H9 (cell line): ENCODE data around the gene RDH11. TPM values are rescaled to one million over a fixed set of nuclear protein-coding genes. Genes with fewer than 3 reads are reported as not detected.

ENCODE experiments used
- DNase-seq: peaks from one replicate; pipeline ENCODE4 v3.0.0-alpha.2; 2017
- H2AFZ ChIP-seq: one replicate; pipeline ENCODE4 v1.6.1; 2013; ENCODE audit warnings: mild to moderate bottlenecking, low read length, control low read depth, moderate library complexity
- H2AK5ac ChIP-seq: 2 replicates; pipeline ENCODE4 v1.6.1; 2013; ENCODE audit warnings: low read length, control low read depth, mixed read lengths; ENCODE audit not compliant: insufficient read length
- H2BK120ac ChIP-seq: one replicate; pipeline ENCODE4 v1.6.1; 2013; ENCODE audit warnings: low read depth, mild to moderate bottlenecking, low read length, control low read depth, inconsistent platforms; ENCODE audit not compliant: poor library complexity, severe bottlenecking
- H2BK12ac ChIP-seq: 2 replicates; pipeline ENCODE4 v1.6.1; 2013; ENCODE audit warnings: low read length, control low read depth, mixed read lengths, low read depth; ENCODE audit not compliant: insufficient read length
- H2BK15ac ChIP-seq: 2 replicates; pipeline ENCODE4 v1.6.1; 2013; ENCODE audit warnings: low read depth, low read length, control low read depth
- H2BK20ac ChIP-seq: one replicate; pipeline ENCODE4 v1.6.1; 2013; ENCODE audit warnings: low read depth, mild to moderate bottlenecking, low read length, control low read depth, inconsistent platforms; ENCODE audit not compliant: poor library complexity, severe bottlenecking
- H2BK5ac ChIP-seq: 2 replicates; pipeline ENCODE4 v1.6.1; 2013; ENCODE audit warnings: low read length, control low read depth, mixed read lengths; ENCODE audit not compliant: insufficient read length
- H3K14ac ChIP-seq: 2 replicates; pipeline ENCODE4 v1.6.1; 2013; ENCODE audit warnings: low read length, control low read depth; ENCODE audit not compliant: insufficient read depth
- H3K18ac ChIP-seq: 2 replicates; pipeline ENCODE4 v1.6.1; 2013; ENCODE audit warnings: low read depth, mild to moderate bottlenecking, mixed read lengths, low read length, control low read depth; ENCODE audit not compliant: insufficient read length
- H3K23ac ChIP-seq: 2 replicates; pipeline ENCODE4 v1.6.1; 2013; ENCODE audit warnings: low read length, control low read depth, mixed read lengths, low read depth; ENCODE audit not compliant: insufficient read length
- H3K23me2 ChIP-seq: 2 replicates; pipeline ENCODE4 v1.6.1; 2013; ENCODE audit warnings: low read depth, mild to moderate bottlenecking, mixed read lengths, low read length, control low read depth; ENCODE audit not compliant: insufficient read length, poor library complexity, severe bottlenecking
- H3K27ac ChIP-seq: 2 replicates; pipeline ENCODE4 v1.5.1; 2013; ENCODE audit warnings: low read length, control low read depth, mixed read lengths, low read depth; ENCODE audit not compliant: insufficient read length
- H3K27me3 ChIP-seq: 2 replicates; pipeline ENCODE4 v1.6.1; 2013; ENCODE audit warnings: low read length, control low read depth, inconsistent platforms; ENCODE audit not compliant: insufficient read depth
- H3K4ac ChIP-seq: 2 replicates; pipeline ENCODE4 v1.6.1; 2013; ENCODE audit warnings: low read depth, mild to moderate bottlenecking, control low read depth, inconsistent platforms, low read length, moderate library complexity
- H3K4me1 ChIP-seq: 2 replicates; pipeline ENCODE4 v1.6.1; 2013; ENCODE audit warnings: low read length, control low read depth, inconsistent platforms; ENCODE audit not compliant: insufficient read depth
- H3K4me2 ChIP-seq: 2 replicates; pipeline ENCODE4 v1.6.1; 2013; ENCODE audit warnings: low read length, control low read depth, mixed read lengths; ENCODE audit not compliant: insufficient read length, insufficient read depth
- H3K56ac ChIP-seq: 2 replicates; pipeline ENCODE4 v1.6.1; 2013; ENCODE audit warnings: low read depth, mild to moderate bottlenecking, mixed read lengths, low read length, control low read depth; ENCODE audit not compliant: insufficient read length
- H3K79me1 ChIP-seq: 2 replicates; pipeline ENCODE4 v1.6.1; 2013; ENCODE audit warnings: low read depth, mild to moderate bottlenecking, moderate library complexity, low read length, control low read depth, inconsistent platforms; ENCODE audit not compliant: insufficient read depth, poor library complexity, severe bottlenecking
- H3K79me2 ChIP-seq: 2 replicates; pipeline ENCODE4 v1.6.1; 2013; ENCODE audit warnings: low read length, control low read depth, inconsistent platforms; ENCODE audit not compliant: insufficient read depth
- H3K9ac ChIP-seq: 2 replicates; pipeline ENCODE4 v1.6.1; 2013; ENCODE audit warnings: low read length, control low read depth, mixed read lengths; ENCODE audit not compliant: insufficient read length; ENCODE audit errors: extremely low read depth
- H3K9me3 ChIP-seq: one replicate; pipeline ENCODE4 v1.6.1; 2013; ENCODE audit warnings: low read depth, low read length, inconsistent platforms; ENCODE audit not compliant: control insufficient read depth
- H3T11ph ChIP-seq: one replicate; pipeline ENCODE4 v1.6.1; 2013; ENCODE audit warnings: mild to moderate bottlenecking, low read length, control low read depth, inconsistent platforms
- H4K20me1 ChIP-seq: one replicate; pipeline ENCODE4 v1.6.1; 2013; ENCODE audit not compliant: control insufficient read depth, insufficient read length, insufficient read depth
- H4K5ac ChIP-seq: 2 replicates; pipeline ENCODE4 v1.6.1; 2013; ENCODE audit warnings: low read depth, mild to moderate bottlenecking, mixed read lengths, low read length, control low read depth; ENCODE audit not compliant: insufficient read length
- H4K8ac ChIP-seq: replicated peaks from 2 replicates; pipeline ENCODE4 v1.6.1; 2013; ENCODE audit warnings: low read length, control low read depth, mixed read lengths, low read depth; ENCODE audit not compliant: insufficient read length
- H4K91ac ChIP-seq: 2 replicates; pipeline ENCODE4 v1.6.1; 2013; ENCODE audit warnings: low read depth, mild to moderate bottlenecking, moderate library complexity, mixed read lengths, low read length, control low read depth; ENCODE audit not compliant: insufficient read length
- H3K27ac Mint-ChIP-seq, 3 experiments: 2 replicates in 2 of 3; 3 replicates in 1 of 3; pipeline ENCODE4 v1.8.0; 2020 to 2021; ENCODE audit warnings: mixed read lengths in 3 of 3, mild to moderate bottlenecking in 1 of 3, moderate library complexity in 1 of 3
- H3K27me3 Mint-ChIP-seq: 2 replicates; pipeline ENCODE4 v1.8.0; 2021; ENCODE audit warnings: low read depth, mild to moderate bottlenecking, moderate library complexity, mixed read lengths
- H3K36me3 Mint-ChIP-seq, 3 experiments: 2 replicates in 2 of 3; 3 replicates in 1 of 3; pipeline ENCODE4 v1.8.0; 2020 to 2021; ENCODE audit warnings: low read depth in 3 of 3, mixed read lengths in 3 of 3; ENCODE audit not compliant: insufficient read depth in 1 of 3
- H3K4me1 Mint-ChIP-seq, 2 experiments: 2 replicates each; pipeline ENCODE4 v1.8.0; 2020; ENCODE audit warnings: mixed read lengths in 2 of 2
- H3K4me3 Mint-ChIP-seq, 2 experiments: 2 replicates in 1 of 2; 3 replicates in 1 of 2; pipeline ENCODE4 v1.8.0; 2020 to 2021; ENCODE audit warnings: mild to moderate bottlenecking in 2 of 2, mixed read lengths in 2 of 2, moderate library complexity in 1 of 2
- H3K9me3 Mint-ChIP-seq, 2 experiments: 2 replicates in 1 of 2; 3 replicates in 1 of 2; pipeline ENCODE4 v1.8.0; 2020; ENCODE audit warnings: mild to moderate bottlenecking in 2 of 2, mixed read lengths in 2 of 2, moderate library complexity in 1 of 2
- WGBS: extraction: QIAGEN DNeasy Blood & Tissue Kit; methylation state at CpG from one replicate; pipeline ENCODE4 v1.1.7; 2013; ENCODE audit warnings: missing lambda C conversion rate, low lambda C conversion rate, mixed read lengths; ENCODE audit not compliant: insufficient read length; ENCODE audit errors: extremely low coverage; 5-methylcytosine and 5-hydroxymethylcytosine counted together
- total RNA-seq: library from RNA; stranded (reverse); gene quantifications from 2 replicates; pipeline ENCODE4 v1.2.1, GENCODE V29; 2021
- TF ChIP-seq, protein P1 (sequence below): fragments of 200-600 bp; sonication (generic); conservative IDR thresholded peaks from 3 replicates; pipeline ENCODE4 v1.8.0; 2021; ENCODE audit warnings: antibody characterized with exemption, mild to moderate bottlenecking

RDH11 gene
- total RNA-seq, 1 experiment from 2014 or later: 83.4 TPM

DNA sequence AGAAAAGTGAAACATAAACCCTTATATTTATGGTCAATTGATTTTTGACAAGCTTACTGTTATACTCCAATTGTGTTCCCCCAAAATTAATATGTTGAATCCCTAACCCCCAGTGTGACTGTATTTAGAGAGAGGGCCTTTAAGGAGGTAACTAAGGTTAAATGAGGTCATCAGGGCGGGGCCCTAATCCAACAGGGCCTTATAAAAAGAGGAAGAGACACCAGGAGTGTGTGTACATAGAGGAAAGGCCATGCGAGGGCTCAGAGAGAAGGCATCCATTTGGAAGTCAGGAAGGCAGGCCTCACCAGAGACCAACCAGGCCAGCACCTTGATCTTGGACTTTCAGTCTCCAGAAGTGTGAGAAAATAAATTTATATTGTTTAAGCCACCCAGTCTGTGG is 14.6 kb downstream of the RDH11 start:
- H3K27ac Mint-ChIP-seq: no peak overlapping the region; a peak in 2 of 7 replicates
- H3K14ac ChIP-seq: no peak overlapping the region
- no peak overlapping the region for H3K23ac ChIP-seq
- no peak overlapping the region for H3K4me2 ChIP-seq
- no peak overlapping the region for H3K27ac ChIP-seq
- H4K8ac ChIP-seq: no peak overlapping the region
- no peak overlapping the region for H3K9ac ChIP-seq
- H3K9me3 ChIP-seq: no peaks in the 10 kb centered on the region
- no peaks in the 10 kb centered on the region for H3K27me3 ChIP-seq
- no peaks in the 10 kb centered on the region; a peak in 1 of 5 replicates for H3K9me3 Mint-ChIP-seq
- no peak overlapping the region for H2BK15ac ChIP-seq
- no peaks in the 10 kb centered on the region for H3K23me2 ChIP-seq
- 0 out of 4 replicates have a peak, but pooled peaks cover 0 to 3% of the 10 kb centered on the region in 2 experiments for H3K4me1 Mint-ChIP-seq
- H2BK5ac ChIP-seq: no peak overlapping the region
- H2AK5ac ChIP-seq: no peak overlapping the region
- H3K56ac ChIP-seq: no peak overlapping the region
- no peak overlapping the region for H2BK120ac ChIP-seq
- no peak overlapping the region for H3K18ac ChIP-seq
- peaks cover 37 to 85% (median 76%) of the 10 kb centered on the region in 3 experiments for H3K36me3 Mint-ChIP-seq
- DNase-seq: no peak
- WGBS: no CpG with 5 or more reads among the region's 2 CpGs
- no peak overlapping the region for H3K4ac ChIP-seq
- H3K79me2 ChIP-seq: no peaks in the 10 kb centered on the region; the same call in 1 of the 2 replicates
- peaks cover 15% of the 10 kb centered on the region for H3K79me1 ChIP-seq
- H4K20me1 ChIP-seq: peaks cover 2% of the 10 kb centered on the region
- H4K5ac ChIP-seq: no peak overlapping the region
- H2BK12ac ChIP-seq: no peak overlapping the region
- no peak overlapping the region for H3K4me3 Mint-ChIP-seq
- no peak overlapping the region for H2BK20ac ChIP-seq
- no peaks in the 10 kb centered on the region for H3K27me3 Mint-ChIP-seq
- H3T11ph ChIP-seq: no peak overlapping the region
- no peak overlapping the region for H4K91ac ChIP-seq
- peaks cover 2% of the 10 kb centered on the region; the same call in 1 of the 2 replicates for H3K4me1 ChIP-seq
- H2AFZ ChIP-seq: no peak overlapping the region
- TF ChIP-seq, protein P1, sequence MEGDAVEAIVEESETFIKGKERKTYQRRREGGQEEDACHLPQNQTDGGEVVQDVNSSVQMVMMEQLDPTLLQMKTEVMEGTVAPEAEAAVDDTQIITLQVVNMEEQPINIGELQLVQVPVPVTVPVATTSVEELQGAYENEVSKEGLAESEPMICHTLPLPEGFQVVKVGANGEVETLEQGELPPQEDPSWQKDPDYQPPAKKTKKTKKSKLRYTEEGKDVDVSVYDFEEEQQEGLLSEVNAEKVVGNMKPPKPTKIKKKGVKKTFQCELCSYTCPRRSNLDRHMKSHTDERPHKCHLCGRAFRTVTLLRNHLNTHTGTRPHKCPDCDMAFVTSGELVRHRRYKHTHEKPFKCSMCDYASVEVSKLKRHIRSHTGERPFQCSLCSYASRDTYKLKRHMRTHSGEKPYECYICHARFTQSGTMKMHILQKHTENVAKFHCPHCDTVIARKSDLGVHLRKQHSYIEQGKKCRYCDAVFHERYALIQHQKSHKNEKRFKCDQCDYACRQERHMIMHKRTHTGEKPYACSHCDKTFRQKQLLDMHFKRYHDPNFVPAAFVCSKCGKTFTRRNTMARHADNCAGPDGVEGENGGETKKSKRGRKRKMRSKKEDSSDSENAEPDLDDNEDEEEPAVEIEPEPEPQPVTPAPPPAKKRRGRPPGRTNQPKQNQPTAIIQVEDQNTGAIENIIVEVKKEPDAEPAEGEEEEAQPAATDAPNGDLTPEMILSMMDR: no peak
